ENCODE results near the gene ZP1.

GRCh38 chr11:60845338-60845737, 22.0 kb upstream of the ZP1 start:
- TF ChIP-seq POLR2A (IDR thresholded peaks at IDR 0.05) (no peak), POLR2AphosphoS5 (IDR thresholded peaks at IDR 0.05) (no peak), CTCF (IDR thresholded peaks at IDR 0.05 in 8 of 11, conservative IDR thresholded peaks at IDR 0.05 in 3 of 11) (no peak)

Measured in spleen (tissue), 7 donors.